GM10248 (cell line): ENCODE data around the gene CREB3.
A peak's percentile ranks its signal among the peaks of the same experiment; 100 is the strongest.

Experiments
- CTCF ChIA-PET: fragments of 300-600 bp; sonication (Branson Sonifier 250); formaldehyde crosslinking; extraction: SDS; loops from one replicate; lab custom pipeline; 2021; ENCODE audit warnings: antibody characterized with exemption; lab: Yijun Ruan, JAX
- POLR2A ChIA-PET: fragments of 350-650 bp; sonication (Branson Sonifier 250); formaldehyde crosslinking; extraction: SDS; loops from one replicate; lab custom pipeline; 2020; ENCODE audit warnings: antibody characterized with exemption; lab: Yijun Ruan, JAX
- DNase-seq: peaks from one replicate; pipeline ENCODE4 v3.0.0; 2012; ENCODE audit errors: extremely low spot score
- CTCF ChIP-seq: IDR thresholded peaks from 2 replicates; pipeline ENCODE4 v1.5.1; 2012; ENCODE audit warnings: mild to moderate bottlenecking, low read depth; ENCODE audit errors: extremely low read depth, missing control alignments, control extremely low read depth

CREB3 gene

GRCh38 chr9:35730486-35730854, 2.0 kb upstream of the CREB3 start:
- TF ChIP-seq CTCF = no peak
- ChIA-PET POLR2A (interaction anchor here (0.5 to 2.5 kb wide), 6 partner anchors 9 to 70 kb away, joined by 3 to 20 read pairs (median 4); partner anchors contain the start of genes GBA2 and RGP1), CTCF (interaction anchor here (0.7 to 11.0 kb wide), 13 partner anchors 10 to 126 kb away, joined by 3 to 134 read pairs (median 7); partner anchors contain the start of genes GBA2, RGP1 and TESK1)
- no peak for DNase-seq

GRCh38 chr9:35731415-35732184, 866 bp upstream of the CREB3 start:
- CTCF ChIA-PET = interaction anchor here (0.9 to 11.0 kb wide), 16 partner anchors 12 to 132 kb away, joined by 3 to 134 read pairs (median 6); partner anchors contain the start of genes GBA2, RGP1, SPAG8 and TESK1
- no peak for TF ChIP-seq CTCF
- DNase-seq = no peak
- POLR2A ChIA-PET = interaction anchor here (0.9 to 2.5 kb wide), 13 partner anchors 10 to 128 kb away, joined by 3 to 20 read pairs (median 4); partner anchors contain the start of genes GBA2, HINT2, RGP1 and SIT1

- TF ChIP-seq CTCF = peak; percentile 7
- peak; percentile 56 for DNase-seq
- POLR2A ChIA-PET = interaction anchor here (0.7 to 2.5 kb wide), 11 partner anchors 9 to 129 kb away, joined by 3 to 20 read pairs (median 4); partner anchors contain the start of genes GBA2, RGP1 and TMEM8B
- CTCF ChIA-PET = interaction anchor here (0.6 to 11.0 kb wide), 18 partner anchors 11 to 133 kb away, joined by 3 to 134 read pairs (median 6); partner anchors contain the start of genes GBA2, RGP1, SPAG8 and TESK1
Measured at GRCh38 chr9:35732800-35733541, 505 bp downstream of the CREB3 start.

DNA sequence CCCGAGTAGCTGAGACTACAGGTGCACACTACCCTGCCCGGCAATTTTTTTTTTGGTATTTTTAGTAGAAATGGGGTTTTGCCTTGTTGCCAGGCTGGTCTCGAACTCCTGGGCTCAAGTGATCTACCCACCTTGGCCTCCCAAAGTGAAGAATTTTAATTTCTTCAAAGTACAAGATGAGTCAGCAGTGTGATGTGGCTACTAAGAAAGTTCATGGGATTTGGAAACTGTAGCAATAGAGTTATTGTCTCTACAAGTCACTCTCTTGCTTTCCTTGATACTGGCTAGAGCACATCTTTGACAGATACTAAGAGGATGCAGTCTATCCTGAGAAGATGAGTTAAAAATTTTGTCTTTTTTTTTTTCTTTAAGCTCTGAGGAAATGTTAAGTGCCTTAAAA, 1.6 kb downstream of the CREB3 start:
- no peak for TF ChIP-seq CTCF
- ChIA-PET CTCF (interaction anchor here (1.0 to 5.6 kb wide), 11 partner anchors 12 to 91 kb away, joined by 3 to 127 read pairs (median 5); partner anchors contain the start of genes GBA2, MSMP, RGP1 and SPAG8), POLR2A (interaction anchor here (0.7 kb wide), 1 partner anchor 8 kb away, joined by 3 read pairs; no protein-coding TSS in a partner anchor)
- DNase-seq = no peak

GRCh38 chr9:35736201-35736633, 3.8 kb downstream of the CREB3 start:
- TF ChIP-seq CTCF = peak; percentile 98
- peak; percentile 73 for DNase-seq
- ChIA-PET POLR2A (interaction anchor here (1.0 to 1.8 kb wide), 2 partner anchors 12 to 21 kb away, joined by 3 to 4 read pairs; no protein-coding TSS in a partner anchor), CTCF (interaction anchor here (0.6 to 5.6 kb wide), 23 partner anchors 9 to 107 kb away, joined by 3 to 127 read pairs (median 5); partner anchors contain the start of genes ARHGEF39, GBA2, HINT2 and MSMP)
